Activated T-cell treated with anti-CD3 and anti-CD28 coated beads, Interleukin-2, amount 50 U/mL, for 72 hours (primary cell): Measurements from ENCODE around the gene SMYD1. TPM values are rescaled to one million over a fixed set of nuclear protein-coding genes. Genes with fewer than 3 reads are reported as not detected.

Experiments used
- ATAC-seq, 2 donors: fragments of 150-1000 bp; cut with Tn5 transposase; replicated peaks in 1 of 2; 2 replicates each; pipeline ENCODE4 v1.10.0; 2021; ENCODE audit warnings: moderate library complexity in 2 of 2, mild to moderate bottlenecking in 1 of 2
- DNase-seq, 2 donors: peaks; one replicate each; pipeline ENCODE4 v3.0.0; 2021 to 2022; ENCODE audit warnings: mixed read lengths in 1 of 2
- H3K27ac Mint-ChIP-seq: one replicate; pipeline ENCODE4 v1.8.0; 2022; ENCODE audit warnings: mild to moderate bottlenecking, moderate library complexity, mixed read lengths
- H3K27me3 Mint-ChIP-seq: one replicate; pipeline ENCODE4 v1.8.0; 2022; ENCODE audit warnings: low read depth, mixed read lengths
- H3K36me3 Mint-ChIP-seq, 2 donors: one replicate each; pipeline ENCODE4 v1.8.0; 2022; ENCODE audit warnings: mixed read lengths in 2 of 2, mild to moderate bottlenecking in 1 of 2; ENCODE audit not compliant: insufficient read depth in 2 of 2
- H3K4me1 Mint-ChIP-seq: one replicate; pipeline ENCODE4 v1.8.0; 2022; ENCODE audit warnings: low read depth, mixed read lengths
- H3K4me3 Mint-ChIP-seq, 2 donors: one replicate each; pipeline ENCODE4 v1.8.0; 2022; ENCODE audit warnings: mild to moderate bottlenecking in 2 of 2, mixed read lengths in 2 of 2, moderate library complexity in 2 of 2
- H3K9me3 Mint-ChIP-seq, 2 donors: one replicate each; pipeline ENCODE4 v1.8.0; 2022; ENCODE audit warnings: mixed read lengths in 2 of 2
- total RNA-seq, 2 donors: library from RNA; stranded (reverse); gene quantifications; one replicate each; pipeline ENCODE4 v1.2.3, GENCODE V29; 2022

The SMYD1 gene
- total RNA-seq, 2 donors from 2014 or later = not detected

DNA sequence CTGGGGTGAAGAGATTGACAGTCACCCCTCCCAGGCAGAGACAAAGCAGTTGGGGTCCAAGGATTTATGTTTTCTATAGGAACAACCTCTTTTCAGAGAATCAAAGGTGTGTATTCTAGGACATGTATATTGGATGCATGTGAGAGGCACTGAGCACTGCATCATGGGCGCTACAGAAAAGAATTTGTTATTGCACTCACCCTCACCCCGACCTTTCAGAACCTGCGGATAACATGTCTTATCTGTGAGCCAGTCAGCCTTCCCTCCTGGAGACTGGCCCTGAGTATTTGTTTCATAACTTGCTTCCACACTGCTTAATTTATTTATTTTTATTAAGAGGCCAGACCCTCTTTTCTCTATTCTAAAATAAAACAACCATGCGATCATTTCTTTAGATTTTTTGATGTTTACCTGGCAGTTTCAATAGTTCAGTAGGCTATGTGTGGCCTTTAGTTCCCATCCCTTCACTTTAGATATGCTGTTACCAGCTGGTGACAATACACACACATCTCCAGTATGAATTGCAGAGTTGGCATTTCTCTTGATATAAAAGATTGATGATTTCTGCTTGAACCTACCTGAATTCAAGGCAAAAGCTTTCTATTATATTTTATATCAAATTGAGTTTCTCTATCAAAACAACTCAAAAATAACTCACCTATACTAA lies 30.4 kb downstream of the SMYD1 start:
- Mint-ChIP-seq H3K4me3 (no peak overlapping the region), H3K36me3 (no peaks in the 10 kb centered on the region), H3K27me3 (no peaks in the 10 kb centered on the region), H3K4me1 (peaks cover 4% of the 10 kb centered on the region), H3K9me3 (no peaks in the 10 kb centered on the region), H3K27ac (no peak overlapping the region)
- DNase-seq (no peak), ATAC-seq (no peak)

DNA sequence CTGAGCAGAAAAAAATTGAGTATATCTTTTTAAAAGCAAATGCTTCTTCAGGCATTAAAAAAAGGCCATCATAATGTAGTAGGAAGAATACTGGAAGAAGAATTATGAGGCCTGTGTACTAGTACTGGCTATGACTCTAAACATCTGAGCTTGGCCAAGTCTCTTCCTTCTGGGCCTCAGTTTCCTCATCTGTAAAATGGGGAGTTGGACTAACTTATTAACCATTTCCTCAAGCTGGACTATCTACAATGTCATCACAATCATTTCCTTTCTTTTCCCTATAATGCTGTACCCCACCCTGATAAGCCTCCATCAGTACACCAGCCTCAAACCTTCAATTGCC lies 30.9 kb downstream of the SMYD1 start:
- Mint-ChIP-seq H3K9me3 (no peaks in the 10 kb centered on the region), H3K27ac (no peak overlapping the region), H3K36me3 (no peaks in the 10 kb centered on the region), H3K4me3 (no peak overlapping the region), H3K27me3 (no peaks in the 10 kb centered on the region), H3K4me1 (peaks cover 4% of the 10 kb centered on the region)
- DNase-seq (no peak), ATAC-seq (no peak)

DNA sequence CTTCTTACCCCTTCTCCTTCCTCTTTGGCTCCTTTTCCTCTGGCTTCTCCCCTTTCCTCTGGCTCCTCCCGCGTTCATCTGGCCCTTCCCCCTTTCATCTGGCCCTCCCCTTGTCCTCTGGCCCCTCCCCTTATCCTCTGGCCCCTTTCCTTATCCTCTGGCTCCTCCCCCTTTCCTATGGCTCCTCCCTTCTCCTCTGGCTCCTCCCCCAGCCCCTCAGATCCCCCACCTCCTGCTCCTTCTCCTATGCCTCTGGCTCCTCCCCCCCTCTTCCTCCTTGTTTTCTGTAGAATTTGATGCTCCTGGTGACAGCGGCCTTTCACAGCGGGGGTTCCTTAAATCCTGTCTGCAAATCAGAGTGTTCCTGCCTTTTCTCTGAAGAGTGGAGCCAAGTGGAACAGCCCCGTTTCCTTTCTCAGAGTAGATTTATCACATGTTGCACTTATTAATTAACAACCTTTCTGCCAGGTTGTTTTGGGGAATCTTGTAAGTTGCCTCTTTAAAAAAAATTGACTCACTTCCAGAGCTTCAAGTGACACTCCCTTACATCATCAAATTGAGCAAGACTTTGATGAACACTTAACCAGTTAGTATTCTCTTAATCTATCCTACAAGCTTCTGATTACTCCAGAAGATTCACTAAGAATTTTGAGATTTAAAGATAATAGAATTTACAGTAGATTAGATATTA lies 32.3 kb downstream of the SMYD1 start:
- ATAC-seq (no peak), DNase-seq (no peak)
- Mint-ChIP-seq H3K27me3 (no peaks in the 10 kb centered on the region), H3K27ac (no peak overlapping the region), H3K4me3 (no peak overlapping the region), H3K4me1 (peaks cover 4% of the 10 kb centered on the region), H3K9me3 (no peaks in the 10 kb centered on the region), H3K36me3 (no peaks in the 10 kb centered on the region)

DNA sequence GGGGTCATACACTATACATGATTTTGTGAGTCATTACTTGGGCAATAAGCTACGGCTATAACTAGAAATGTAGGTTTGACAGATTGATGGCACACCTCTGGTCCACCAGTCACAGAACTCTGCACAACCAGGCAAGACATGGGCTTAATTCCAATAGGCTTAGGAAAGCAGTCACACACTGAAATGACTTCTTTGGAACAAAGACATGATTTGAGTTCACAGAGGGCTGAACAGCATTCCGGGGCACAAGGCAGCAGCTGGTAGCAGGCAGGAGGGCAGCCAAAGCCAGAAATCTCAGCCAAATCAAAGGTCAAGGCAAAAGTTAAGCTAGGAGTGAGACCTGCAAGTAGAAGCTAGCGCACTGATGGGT lies 32.8 kb downstream of the SMYD1 start:
- no peaks in the 10 kb centered on the region for H3K27me3 Mint-ChIP-seq
- peaks cover 4% of the 10 kb centered on the region for H3K4me1 Mint-ChIP-seq
- H3K27ac Mint-ChIP-seq = no peak overlapping the region

DNA sequence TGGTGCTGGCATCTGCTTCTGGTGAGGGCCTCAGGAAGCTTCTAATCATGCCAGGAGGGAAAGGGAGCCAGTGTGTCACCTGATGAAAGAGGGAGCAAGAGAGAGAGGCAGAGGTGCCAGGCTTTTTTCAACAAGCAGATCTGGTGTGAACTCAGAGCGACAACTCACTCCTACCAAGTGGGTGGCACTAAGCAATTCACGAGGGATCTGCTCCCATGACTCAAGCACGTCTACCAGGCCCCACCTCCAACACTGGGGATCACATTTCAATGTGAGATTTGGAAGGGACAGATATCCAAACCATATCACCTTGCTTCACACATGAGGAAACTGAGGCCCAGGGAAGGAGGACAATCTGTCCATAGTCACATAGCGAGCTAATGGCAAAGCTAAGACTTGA lies 41.2 kb downstream of the SMYD1 start:
- no peak overlapping the region for H3K4me3 Mint-ChIP-seq
- H3K27me3 Mint-ChIP-seq = no peaks in the 10 kb centered on the region

More for the DNA sequence above, 32.8 kb downstream of the SMYD1 start:
- H3K4me3 Mint-ChIP-seq = no peak overlapping the region
- H3K9me3 Mint-ChIP-seq = no peaks in the 10 kb centered on the region
- ATAC-seq = no peak
- no peaks in the 10 kb centered on the region for H3K36me3 Mint-ChIP-seq
- DNase-seq = no peak

DNA sequence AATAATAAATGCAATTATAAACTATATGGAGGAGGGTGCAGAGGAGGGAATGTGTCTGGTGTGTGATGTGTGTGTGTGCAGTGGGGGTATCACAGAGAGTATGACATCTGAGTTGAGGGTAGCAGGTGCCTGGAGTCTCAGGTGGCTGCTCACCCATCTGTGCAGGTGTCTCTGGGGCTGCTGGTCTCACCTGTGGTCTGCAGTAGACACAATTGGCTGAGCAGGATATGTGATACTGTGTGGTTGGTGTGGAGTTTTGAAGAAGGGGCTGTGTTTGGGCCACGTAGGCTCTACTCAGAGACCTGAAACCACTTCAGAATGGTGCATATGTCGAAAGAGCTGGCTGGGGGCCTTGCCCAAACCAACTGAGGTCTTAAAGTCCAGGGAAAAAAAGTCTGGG lies 43.2 kb downstream of the SMYD1 start:
- Mint-ChIP-seq H3K4me1 (no peaks in the 10 kb centered on the region), H3K27ac (no peak overlapping the region), H3K9me3 (no peaks in the 10 kb centered on the region), H3K27me3 (no peaks in the 10 kb centered on the region), H3K36me3 (no peaks in the 10 kb centered on the region), H3K4me3 (no peak overlapping the region)
- ATAC-seq (no peak), DNase-seq (no peak)

More for the DNA sequence above, 41.2 kb downstream of the SMYD1 start:
- Mint-ChIP-seq H3K27ac (no peak overlapping the region), H3K9me3 (no peaks in the 10 kb centered on the region), H3K36me3 (no peaks in the 10 kb centered on the region), H3K4me1 (no peaks in the 10 kb centered on the region)
- ATAC-seq (no peak), DNase-seq (no peak)

DNA sequence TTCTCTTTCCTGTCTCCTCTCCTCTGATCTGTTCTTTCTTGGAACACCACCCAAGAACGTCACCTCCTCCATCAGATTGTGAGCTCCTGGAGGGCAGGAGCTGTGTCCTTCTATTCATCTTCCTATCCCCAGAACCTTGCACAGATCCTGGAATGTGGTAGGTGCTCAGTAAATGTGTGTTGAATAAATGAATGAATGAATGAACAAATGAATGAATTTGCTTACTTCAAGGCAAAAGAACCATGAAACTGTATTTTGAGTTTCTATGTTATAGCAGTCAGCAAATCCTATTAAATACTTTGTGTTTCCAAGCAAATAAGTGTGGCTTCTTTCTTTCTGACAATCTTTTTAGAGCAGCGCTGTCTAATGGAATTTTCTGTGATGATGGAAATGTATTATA lies 45.4 kb downstream of the SMYD1 start:
- Mint-ChIP-seq H3K4me3 (no peak overlapping the region), H3K27me3 (no peaks in the 10 kb centered on the region), H3K4me1 (no peaks in the 10 kb centered on the region), H3K9me3 (no peaks in the 10 kb centered on the region), H3K36me3 (no peaks in the 10 kb centered on the region), H3K27ac (no peak overlapping the region)
- DNase-seq (no peak), ATAC-seq (no peak)

DNA sequence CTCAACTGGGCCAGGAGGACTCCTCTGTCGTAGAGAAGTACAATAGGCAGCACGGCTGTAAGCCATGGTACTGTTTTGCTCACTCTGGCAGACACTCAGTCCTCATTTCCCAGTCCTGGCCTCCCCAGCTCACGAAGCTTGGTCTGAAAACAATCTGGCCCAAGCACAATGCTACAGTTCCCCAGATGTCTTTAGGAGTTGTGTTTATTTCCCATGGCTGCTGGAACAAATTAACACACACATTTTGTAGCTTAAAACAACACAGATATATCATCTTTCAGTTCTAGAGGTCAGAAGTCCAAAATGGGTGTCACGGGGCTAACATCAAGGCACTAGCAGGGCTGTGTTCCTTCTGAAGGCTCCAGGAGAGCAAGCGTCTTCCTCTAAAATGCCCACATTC lies 47.3 kb downstream of the SMYD1 start:
- no peak overlapping the region for H3K27ac Mint-ChIP-seq
- no peaks in the 10 kb centered on the region for H3K36me3 Mint-ChIP-seq
- H3K4me1 Mint-ChIP-seq = no peaks in the 10 kb centered on the region
- H3K4me3 Mint-ChIP-seq = no peak overlapping the region
- no peak for ATAC-seq
- no peak for DNase-seq
- H3K27me3 Mint-ChIP-seq = no peaks in the 10 kb centered on the region
- H3K9me3 Mint-ChIP-seq = no peaks in the 10 kb centered on the region

DNA sequence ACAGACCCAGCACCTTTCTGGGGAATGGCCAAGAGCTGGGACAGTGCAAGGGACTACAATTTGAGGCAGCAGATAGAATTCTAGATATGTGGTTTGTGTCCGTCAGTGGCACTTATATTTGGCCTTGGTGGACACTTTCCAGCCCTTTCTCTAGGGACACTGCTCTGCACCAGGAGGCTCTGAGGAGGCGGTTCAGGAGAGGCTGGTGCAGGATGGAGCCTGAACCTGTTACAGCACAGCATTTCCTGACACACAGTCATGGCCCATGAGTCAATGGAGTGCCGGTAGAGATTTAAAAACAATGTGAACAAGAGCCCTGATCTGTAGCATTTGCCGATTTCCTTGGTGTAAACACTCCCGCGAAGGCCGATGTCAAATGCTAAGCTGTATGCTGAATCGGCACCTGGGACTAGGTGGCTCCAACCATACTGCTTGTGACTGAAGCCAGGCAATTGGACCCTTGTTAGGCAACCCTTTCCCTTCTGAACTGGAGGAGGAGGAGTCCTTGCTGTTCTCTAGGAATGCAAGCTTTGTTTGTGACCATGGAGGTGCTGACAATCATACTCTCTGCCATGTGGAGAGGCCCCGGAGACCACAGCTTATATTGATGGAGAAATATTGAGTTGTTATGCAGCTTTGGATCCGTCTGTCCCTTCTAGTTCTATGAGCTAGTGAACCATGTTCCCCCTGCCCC lies 48.3 kb downstream of the SMYD1 start:
- Mint-ChIP-seq H3K4me1 (no peaks in the 10 kb centered on the region), H3K27me3 (no peaks in the 10 kb centered on the region), H3K9me3 (no peaks in the 10 kb centered on the region), H3K4me3 (no peak overlapping the region), H3K27ac (no peak overlapping the region), H3K36me3 (no peaks in the 10 kb centered on the region)
- ATAC-seq (no peak), DNase-seq (no peak)

DNA sequence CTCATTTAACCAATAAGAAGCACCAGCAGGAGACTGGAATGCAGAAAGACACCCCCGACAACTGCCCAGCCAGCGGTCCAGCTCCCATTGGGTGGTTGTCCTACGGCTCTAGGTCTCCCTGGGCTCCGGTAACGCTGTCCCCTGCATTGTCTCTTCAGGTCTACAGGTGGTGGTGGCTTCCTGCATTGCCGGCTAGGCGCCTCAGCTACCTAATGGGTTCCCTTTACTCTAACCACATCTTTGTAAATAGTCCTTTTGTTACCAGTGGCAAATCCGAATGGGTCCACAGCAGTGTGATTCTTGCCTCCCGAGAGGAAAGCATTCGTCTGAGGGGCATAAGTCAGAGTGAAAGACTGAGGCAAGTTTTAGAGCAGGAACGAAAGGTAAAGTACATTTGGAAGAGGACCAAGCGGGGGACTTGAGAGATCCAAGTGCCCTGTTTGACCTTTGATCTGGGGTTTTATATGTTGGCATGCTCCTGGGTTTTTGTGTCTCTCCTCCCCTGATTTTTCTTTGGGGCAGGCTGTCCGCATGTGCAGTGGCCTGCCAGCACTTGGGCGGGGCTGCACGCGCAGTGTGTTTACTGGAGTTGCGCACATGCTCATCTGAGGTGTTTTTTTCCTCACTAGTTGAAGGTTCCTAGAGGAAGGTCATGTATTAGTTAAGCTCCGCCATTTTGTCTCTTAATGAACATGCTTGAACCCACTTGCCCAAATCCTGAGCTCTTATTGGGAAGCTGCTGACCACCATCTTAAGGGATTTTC lies 49.2 kb downstream of the SMYD1 start:
- Mint-ChIP-seq H3K4me3 (no peak overlapping the region), H3K27ac (no peak overlapping the region), H3K36me3 (no peaks in the 10 kb centered on the region), H3K9me3 (no peaks in the 10 kb centered on the region), H3K4me1 (no peaks in the 10 kb centered on the region), H3K27me3 (no peaks in the 10 kb centered on the region)
- DNase-seq (no peak), ATAC-seq (no peak)

DNA sequence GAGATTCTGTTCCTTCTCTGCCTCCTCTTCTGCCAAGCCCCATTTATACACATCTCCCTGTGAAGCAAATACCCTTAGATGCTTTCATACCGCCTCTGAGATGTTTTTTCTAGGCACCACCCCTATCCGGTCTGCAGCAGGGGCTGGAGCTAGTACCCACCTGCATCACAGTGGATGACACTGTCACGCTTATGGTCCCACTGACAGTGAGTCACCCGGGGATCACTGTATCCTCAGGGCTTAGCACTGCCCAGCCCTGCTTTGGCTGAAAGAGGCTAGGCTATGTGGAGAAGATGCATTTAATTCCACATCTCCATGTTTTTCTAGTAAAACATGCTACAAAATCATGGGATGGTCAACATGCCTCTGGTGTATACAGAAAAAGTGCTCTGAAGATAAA lies 50.3 kb downstream of the SMYD1 start:
- no peak overlapping the region for H3K27ac Mint-ChIP-seq
- H3K27me3 Mint-ChIP-seq = no peaks in the 10 kb centered on the region
- DNase-seq = no peak
- H3K4me3 Mint-ChIP-seq = no peak overlapping the region
- H3K9me3 Mint-ChIP-seq = no peaks in the 10 kb centered on the region
- H3K4me1 Mint-ChIP-seq = no peaks in the 10 kb centered on the region
- no peaks in the 10 kb centered on the region for H3K36me3 Mint-ChIP-seq
- no peak for ATAC-seq

DNA sequence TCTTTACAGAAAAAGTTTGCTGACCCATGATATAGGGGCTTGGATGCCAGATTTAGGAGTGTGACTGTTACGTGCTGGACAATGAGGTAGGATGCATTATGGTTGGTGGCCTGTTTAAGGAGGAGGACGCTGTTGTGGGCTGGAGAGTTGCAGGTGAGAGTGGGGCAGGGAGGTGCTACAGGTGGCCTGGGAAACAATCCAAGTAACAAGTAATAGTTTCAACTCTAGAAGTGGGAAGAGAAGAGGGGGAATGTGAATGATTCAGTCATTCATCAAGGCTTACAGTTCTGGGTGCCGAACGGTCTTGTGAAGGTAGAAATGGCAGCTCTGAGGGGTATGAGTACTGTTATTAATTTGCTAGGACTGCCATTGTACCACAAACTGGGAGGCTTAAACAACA lies 54.1 kb downstream of the SMYD1 start:
- no peaks in the 10 kb centered on the region for H3K27me3 Mint-ChIP-seq
- no peaks in the 10 kb centered on the region for H3K4me1 Mint-ChIP-seq
- H3K4me3 Mint-ChIP-seq = no peak overlapping the region
- no peaks in the 10 kb centered on the region for H3K9me3 Mint-ChIP-seq
- no peak overlapping the region for H3K27ac Mint-ChIP-seq
- no peaks in the 10 kb centered on the region for H3K36me3 Mint-ChIP-seq
- no peak for DNase-seq
- no peak for ATAC-seq

DNA sequence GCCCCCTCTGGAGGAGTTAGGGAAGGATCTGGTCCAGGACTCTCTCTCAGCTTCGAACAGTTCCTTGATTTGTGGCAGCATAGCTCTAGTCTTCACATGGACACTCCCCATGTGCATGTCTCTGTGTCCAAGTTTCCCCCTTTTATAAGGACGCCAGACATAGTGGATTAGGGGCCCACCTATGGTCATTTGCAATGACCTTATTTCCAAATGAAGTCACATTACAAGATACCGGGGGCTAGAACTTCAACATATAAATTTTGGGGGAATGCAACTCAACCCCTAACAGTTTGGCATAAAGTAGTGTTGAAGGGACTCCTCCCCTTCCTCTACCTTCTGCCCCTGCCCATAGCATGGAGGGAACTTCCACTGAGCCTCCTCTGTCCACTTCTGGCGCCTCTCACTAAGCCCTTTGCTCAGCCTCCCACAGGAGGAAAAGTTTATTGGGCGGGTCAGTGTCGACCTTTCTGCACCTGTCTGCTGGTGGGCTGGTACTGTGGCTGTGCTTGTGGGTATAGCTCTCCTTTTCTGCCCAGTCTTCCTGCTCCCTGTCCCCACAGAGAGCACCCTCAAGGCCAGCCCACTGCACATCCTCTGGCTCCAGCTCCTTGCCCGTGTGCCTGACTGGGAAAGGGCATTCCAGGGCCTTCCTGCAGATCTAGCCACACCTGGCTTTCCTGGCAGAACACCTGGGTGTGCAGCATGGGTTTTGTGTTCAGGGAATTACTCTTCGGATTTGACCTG lies 54.7 kb downstream of the SMYD1 start:
- no peak for ATAC-seq
- DNase-seq = no peak
- H3K36me3 Mint-ChIP-seq = no peaks in the 10 kb centered on the region

More for the DNA sequence above, 54.7 kb downstream of the SMYD1 start:
- Mint-ChIP-seq H3K4me3 (no peak overlapping the region), H3K27me3 (no peaks in the 10 kb centered on the region), H3K27ac (no peak overlapping the region), H3K9me3 (no peaks in the 10 kb centered on the region), H3K4me1 (no peaks in the 10 kb centered on the region)
